ENCODE results near the gene SNRPD2.

Gene SNRPD2

GRCh38 chr19:45677351-45678230, 14.2 kb downstream of the SNRPD2 start:
- Histone ChIP-seq H3K27me3 (replicated peaks; ENCODE audit: insufficient read depth, low read length) (peaks cover 13% of the 10 kb centered on the region), H3F3A (ENCODE audit: insufficient read depth, low read length) (no peaks in the 10 kb centered on the region), H3K79me2 (ENCODE audit: low read length) (no peaks in the 10 kb centered on the region), H3K36me3 (replicated peaks; ENCODE audit: insufficient read depth, low read length) (no peaks in the 10 kb centered on the region), H2AFZ (ENCODE audit: low read length) (peak overlapping the region; percentile 57), H3K4me1 (ENCODE audit: low read length) (peaks cover 11% of the 10 kb centered on the region), H3K9me3 (replicated peaks; ENCODE audit: insufficient read depth, low read length) (no peaks in the 10 kb centered on the region), H3K4me2 (ENCODE audit: low read depth, low read length) (peak overlapping the region; percentile 99), H3K4me3 (ENCODE audit: low read length) (peak overlapping the region; percentile 59), H4K20me1 (ENCODE audit: insufficient read depth, low read length) (no peaks in the 10 kb centered on the region), H3K27ac (ENCODE audit: low read length) (no peak overlapping the region), H3K9me2 (replicated peaks; ENCODE audit: insufficient read depth, low read length) (no peaks in the 10 kb centered on the region), H3K9ac (ENCODE audit: low read length) (no peak overlapping the region; the same call in 1 of the 2 replicates)
- TF ChIP-seq CTCF (IDR thresholded peaks at IDR 0.05; ENCODE audit: low read length) (no peak), EZH2phosphoT487 (IDR thresholded peaks at IDR 0.05; ENCODE audit: low read length) (no peak), EZH2 (optimal IDR thresholded peaks at IDR 0.05; ENCODE audit: low read depth, low read length) (no peak)
- DNase-seq, result peak; percentile 90

- Histone ChIP-seq H3K4me1 (ENCODE audit: low read length) (peaks cover 9% of the 10 kb centered on the region), H3K9ac (ENCODE audit: low read length) (no peak overlapping the region), H2AFZ (ENCODE audit: low read length) (peak overlapping the region; percentile 69; the same call in 1 of the 2 replicates), H3K4me2 (ENCODE audit: low read depth, low read length) (peak overlapping the region; percentile 58), H4K20me1 (ENCODE audit: insufficient read depth, low read length) (no peaks in the 10 kb centered on the region), H3K27ac (ENCODE audit: low read length) (no peak overlapping the region), H3K36me3 (replicated peaks; ENCODE audit: insufficient read depth, low read length) (no peaks in the 10 kb centered on the region), H3K9me2 (replicated peaks; ENCODE audit: insufficient read depth, low read length) (no peaks in the 10 kb centered on the region), H3F3A (ENCODE audit: insufficient read depth, low read length) (no peaks in the 10 kb centered on the region), H3K79me2 (ENCODE audit: low read length) (no peaks in the 10 kb centered on the region), H3K4me3 (ENCODE audit: low read length) (0 out of 2 replicates have a peak overlapping the region, but pooled peaks have one; percentile 28), H3K27me3 (replicated peaks; ENCODE audit: insufficient read depth, low read length) (peaks cover 20% of the 10 kb centered on the region), H3K9me3 (replicated peaks; ENCODE audit: insufficient read depth, low read length) (no peaks in the 10 kb centered on the region)
- DNase-seq, result no peak
- TF ChIP-seq EZH2phosphoT487 (IDR thresholded peaks at IDR 0.05; ENCODE audit: low read length) (no peak), EZH2 (optimal IDR thresholded peaks at IDR 0.05; ENCODE audit: low read depth, low read length) (no peak), CTCF (IDR thresholded peaks at IDR 0.05; ENCODE audit: low read length) (no peak)
Measured at GRCh38 chr19:45676851-45677263, 14.9 kb downstream of the SNRPD2 start.

- Histone ChIP-seq H3K27ac (ENCODE audit: low read length) (no peak overlapping the region), H3K4me1 (ENCODE audit: low read length) (peaks cover 7% of the 10 kb centered on the region), H3K79me2 (ENCODE audit: low read length) (no peaks in the 10 kb centered on the region), H3K4me3 (ENCODE audit: low read length) (no peak overlapping the region), H4K20me1 (ENCODE audit: insufficient read depth, low read length) (no peaks in the 10 kb centered on the region), H3K9ac (ENCODE audit: low read length) (no peak overlapping the region), H3K27me3 (replicated peaks; ENCODE audit: insufficient read depth, low read length) (peaks cover 24% of the 10 kb centered on the region), H3K4me2 (ENCODE audit: low read depth, low read length) (no peak overlapping the region), H3K9me2 (replicated peaks; ENCODE audit: insufficient read depth, low read length) (no peaks in the 10 kb centered on the region), H3F3A (ENCODE audit: insufficient read depth, low read length) (no peaks in the 10 kb centered on the region), H3K36me3 (replicated peaks; ENCODE audit: insufficient read depth, low read length) (no peaks in the 10 kb centered on the region), H3K9me3 (replicated peaks; ENCODE audit: insufficient read depth, low read length) (no peaks in the 10 kb centered on the region), H2AFZ (ENCODE audit: low read length) (no peak overlapping the region)
- TF ChIP-seq EZH2phosphoT487 (IDR thresholded peaks at IDR 0.05; ENCODE audit: low read length) (no peak), EZH2 (optimal IDR thresholded peaks at IDR 0.05; ENCODE audit: low read depth, low read length) (no peak), CTCF (IDR thresholded peaks at IDR 0.05; ENCODE audit: low read length) (no peak)
- DNase-seq, result no peak
Measured at GRCh38 chr19:45674946-45675345, 16.8 kb downstream of the SNRPD2 start.

Measured in MM.1S (cell line).